ENCODE measurements around the gene TMEM184A.

Gene TMEM184A

DNA sequence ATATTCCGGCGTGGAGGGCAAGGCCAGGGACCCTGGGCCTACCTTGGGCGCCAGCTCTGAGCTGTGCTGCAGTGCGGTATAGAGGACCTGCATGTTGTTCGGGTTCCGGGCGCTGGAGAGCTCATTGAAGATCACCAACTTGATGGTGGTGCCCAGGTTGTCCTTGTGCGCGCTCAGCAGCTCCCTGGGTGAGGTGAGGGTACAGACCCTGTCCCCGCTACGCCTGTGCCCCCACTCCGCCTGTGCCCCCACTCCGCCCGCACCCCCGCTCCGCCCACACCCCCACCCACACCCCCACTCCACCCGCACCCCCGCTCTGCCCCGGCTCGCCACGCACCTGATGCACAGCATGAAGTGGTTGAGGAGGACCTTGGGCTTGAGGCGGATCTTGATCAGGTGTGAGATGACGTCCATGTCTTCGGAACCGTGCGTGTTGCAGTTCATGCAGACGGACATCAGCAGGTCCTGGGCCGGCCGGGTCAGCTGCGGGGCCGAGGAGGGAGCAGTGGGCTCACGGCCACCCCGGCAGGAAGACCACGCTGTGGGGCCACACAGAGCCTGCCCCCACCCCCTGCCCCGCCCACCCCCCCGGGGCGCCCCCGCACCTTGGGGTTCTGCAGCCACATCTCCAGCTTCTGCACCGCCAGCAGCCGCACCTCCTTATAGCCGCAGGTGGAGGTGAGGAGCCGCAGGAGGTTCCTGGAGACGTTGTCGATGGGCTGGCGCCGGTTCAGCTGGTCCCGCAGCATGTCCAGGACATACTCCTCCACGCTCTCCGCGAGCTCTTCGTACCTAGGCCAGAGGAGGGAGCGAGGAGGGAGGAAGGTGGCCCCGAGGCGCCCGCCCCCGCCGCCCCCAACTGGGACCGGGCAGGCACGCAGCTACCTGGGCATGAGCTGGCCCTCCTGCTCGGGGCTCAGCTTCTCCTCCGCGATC, 57.4 kb downstream of the TMEM184A start:
- no peak for DNase-seq

DNA sequence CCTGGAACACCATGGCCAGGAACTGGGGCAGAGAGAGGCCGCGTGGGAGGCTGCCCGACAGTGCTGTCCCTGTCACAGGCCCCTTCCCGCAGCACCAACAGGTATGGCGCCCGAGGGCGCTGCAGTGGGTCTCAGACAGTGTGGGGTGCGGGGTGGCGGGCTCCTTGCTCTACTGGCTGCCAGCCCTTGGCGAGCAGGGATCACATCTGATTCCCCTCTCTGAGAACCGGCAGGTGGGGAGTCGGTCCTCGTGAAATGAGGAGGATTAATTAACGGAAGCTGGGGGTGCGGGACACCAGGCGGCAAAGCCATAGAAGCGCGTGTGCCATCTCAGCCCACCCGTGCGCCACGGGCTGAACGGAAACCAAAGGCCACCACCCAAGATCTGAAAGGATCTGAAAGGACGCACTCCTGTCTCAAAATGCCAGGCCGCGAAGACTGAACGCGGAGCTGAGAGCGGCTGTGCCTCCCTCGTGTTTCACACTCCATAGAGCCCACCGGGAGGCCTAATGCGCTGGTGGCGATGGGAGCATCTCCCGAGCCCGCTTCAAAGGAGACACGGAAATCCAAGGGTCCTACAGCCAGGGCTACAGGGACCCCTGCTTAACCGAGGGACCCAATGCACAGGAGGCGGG, 58.6 kb downstream of the TMEM184A start:
- no peak for DNase-seq

DNA sequence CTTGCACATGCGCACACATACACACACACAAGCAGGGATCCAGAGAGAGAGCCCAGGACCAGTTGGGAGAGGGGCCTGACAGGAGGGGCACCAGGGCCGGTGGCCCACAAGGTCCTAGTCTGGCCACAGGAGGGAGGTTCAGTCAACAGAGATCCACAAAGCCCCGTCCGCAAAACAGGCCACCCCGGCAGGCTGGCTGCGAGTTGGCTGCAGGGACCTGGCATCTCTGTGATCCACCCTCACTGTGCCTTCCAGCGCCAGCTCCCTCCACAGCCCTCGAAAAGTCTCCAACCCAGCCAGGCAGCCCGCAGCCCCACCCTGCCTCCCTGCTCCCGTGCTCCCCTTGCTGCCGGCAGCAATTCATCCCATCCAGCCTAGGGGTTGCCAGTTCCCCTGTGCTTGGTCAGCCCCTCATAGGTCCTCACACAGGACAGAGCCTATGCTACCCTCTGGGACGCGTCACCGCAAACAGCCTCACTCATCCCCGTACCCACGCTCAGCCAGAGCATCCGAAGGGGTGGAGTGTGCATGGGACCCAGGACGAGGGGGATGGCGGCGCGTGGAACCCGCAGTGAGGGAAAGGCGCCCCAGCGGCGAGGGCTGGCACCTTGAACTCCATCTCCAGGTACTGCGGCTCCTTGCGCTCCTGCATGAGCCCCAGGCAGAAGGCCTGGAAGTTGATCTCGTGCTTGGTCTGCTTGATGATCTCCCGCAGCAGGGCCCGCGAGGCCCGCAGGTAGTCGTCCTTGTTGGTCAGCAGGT, 59.3 kb downstream of the TMEM184A start:
- no peak for DNase-seq

DNA sequence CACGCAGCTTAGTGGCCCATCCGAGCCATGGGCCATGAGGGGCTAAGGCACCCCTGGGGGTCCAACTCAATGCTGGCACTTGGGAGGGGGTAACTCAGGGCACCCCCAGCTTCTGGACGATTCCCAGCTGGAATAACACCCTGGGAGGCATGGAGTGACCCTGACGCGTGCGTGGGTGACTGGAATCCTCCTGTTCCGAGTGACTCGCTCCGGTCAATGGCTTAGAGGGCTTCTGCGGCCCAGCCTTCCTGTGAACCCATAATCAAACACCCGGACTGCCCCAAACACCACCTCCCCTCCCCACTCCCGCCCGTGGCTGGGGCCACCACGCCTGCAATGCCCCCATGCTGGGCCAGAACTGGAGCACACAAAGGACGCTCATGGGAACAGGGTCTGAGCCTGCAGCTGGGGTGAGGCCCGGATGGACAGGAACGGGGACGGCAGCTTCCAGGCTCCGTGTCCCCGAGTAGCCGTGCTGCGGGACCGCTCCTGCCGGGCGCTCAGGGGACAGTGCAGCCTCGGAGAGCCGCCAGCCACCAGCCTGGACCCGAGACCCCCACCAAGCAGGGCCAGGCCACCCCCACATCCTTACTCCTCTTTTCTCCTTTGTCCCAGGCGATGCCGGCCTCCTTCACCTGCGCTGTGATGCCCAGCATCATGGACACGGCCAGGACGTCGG, 60.3 kb downstream of the TMEM184A start:
- DNase-seq = no peak

DNA sequence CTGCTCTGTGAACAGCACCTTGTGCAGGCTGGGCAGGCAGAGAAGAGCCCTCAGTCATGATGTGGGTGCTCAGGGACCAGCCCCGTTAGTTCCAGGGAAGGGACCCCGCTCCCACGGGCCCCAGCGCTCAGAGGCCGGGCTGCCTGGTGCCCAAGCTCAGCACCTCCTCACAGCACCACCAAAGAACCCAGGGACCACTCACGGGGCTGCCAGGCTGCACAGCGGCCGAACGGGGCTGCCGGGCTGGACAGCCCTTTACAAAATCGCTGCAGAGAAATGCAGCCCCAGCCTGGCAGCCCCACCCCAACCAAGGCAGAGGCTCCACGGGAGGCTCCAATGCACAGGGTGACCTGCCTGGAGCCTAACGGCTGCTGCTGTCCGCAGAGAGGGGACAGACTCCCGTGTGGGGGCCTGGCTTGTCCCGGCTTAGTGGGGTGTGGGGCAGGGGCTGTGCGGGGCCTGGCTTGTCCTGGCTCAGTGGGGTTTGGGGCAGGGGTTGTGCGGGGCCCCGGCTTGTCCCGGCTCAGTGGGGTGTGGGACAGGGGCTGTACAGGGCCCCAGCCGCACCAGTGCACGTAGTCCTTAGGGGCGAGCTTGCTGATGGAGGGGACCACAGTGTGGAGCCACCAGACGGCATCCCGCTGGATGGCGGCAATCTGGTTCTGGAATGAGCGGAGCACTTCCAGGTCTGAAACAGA, 61.0 kb downstream of the TMEM184A start:
- no peak for DNase-seq

DNA sequence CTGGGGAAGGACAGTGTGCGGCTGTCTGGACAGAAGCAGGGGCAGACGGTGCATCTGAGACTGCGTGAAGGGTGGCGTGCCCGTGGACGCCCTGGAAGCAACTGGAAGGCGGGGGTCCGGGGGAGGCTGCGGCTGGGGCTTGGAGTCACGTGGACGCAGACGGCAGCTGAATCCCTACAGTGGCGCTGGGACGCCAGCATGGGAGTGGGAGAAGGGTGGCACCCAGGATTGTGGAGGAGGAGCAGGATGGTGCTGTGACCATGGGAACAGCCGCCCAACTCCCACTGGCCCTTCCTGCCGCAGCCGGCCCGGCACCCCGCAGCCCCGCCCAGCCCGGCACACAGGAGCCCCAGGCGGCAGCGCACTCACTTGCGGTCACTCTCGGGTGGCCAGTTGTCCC, 61.6 kb downstream of the TMEM184A start:
- DNase-seq = no peak

DNA sequence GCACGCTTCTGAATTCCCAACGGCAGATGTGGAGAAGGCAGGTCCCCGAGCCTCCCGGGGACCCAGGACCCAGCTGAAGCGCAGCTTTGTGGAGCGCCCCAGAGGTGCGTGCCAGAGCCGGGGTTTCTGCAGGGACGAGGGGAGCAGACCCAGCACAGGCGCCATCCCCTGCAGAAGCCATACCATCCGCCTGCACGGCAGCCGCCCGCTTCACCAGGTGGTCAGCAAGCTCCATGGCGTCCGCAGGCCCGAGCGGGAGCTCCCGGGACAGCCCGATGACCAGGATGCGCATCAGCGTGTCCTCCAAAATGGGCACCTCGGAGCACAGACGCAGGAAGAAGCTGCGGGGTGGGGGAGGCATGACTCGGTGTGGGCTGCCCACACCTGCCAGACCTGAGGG, 62.4 kb downstream of the TMEM184A start:
- no peak for DNase-seq

DNA sequence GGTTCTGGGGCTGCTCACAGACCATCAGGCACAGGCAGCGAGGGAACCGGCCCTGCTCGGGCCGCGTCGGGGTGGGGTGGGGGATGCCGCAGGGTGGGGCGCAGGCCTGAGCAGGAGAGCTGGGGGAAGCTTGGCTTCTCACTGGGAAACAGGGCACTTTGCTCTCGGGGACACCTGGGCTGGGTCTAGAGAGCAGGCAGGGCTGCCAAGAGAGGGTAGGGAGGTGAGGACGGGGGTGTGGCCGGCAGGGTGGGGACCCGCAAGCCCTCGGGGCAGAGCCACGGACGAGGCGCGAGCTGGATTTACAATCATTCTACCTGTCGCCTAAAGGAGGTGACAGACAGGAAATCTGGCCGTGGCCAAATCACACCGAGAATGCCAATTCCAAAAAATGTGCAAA, 62.9 kb downstream of the TMEM184A start:
- no peak for DNase-seq

DNA sequence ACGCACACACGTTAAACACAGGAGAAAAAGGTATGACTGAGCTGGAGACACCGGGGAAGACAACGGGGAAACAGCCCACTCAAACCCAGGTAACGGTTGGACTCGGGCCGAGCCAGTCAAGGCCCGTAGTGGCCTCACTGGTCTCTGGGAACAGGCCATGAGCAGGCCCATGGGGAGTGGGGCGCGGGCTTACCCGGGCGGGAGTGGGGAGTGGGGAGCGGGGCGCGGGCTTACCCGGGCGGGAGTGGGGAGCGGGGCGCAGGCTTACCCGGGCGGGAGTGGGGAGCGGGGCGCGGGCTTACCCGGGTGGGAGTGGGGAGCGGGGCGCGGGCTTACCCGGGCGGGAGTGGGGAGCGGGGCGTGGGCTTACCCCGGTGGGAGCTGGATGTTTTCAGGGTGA, 63.4 kb downstream of the TMEM184A start:
- no peak for DNase-seq
